Right lobe of liver (tissue), 4 donors: ENCODE measurements around the gene MS4A7.

Experiments used
- CTCF ChIP-seq, 4 donors: fragments of 200-600 bp in 3 of 4; fragments of 450-650 bp in 1 of 4; IDR thresholded peaks; one replicate each; pipeline versions ENCODE4 v1.5.1 to v1.8.0; 2016 to 2022; ENCODE audit warnings: antibody characterized with exemption in 4 of 4, mild to moderate bottlenecking in 2 of 4
- POLR2A ChIP-seq: fragments of 450-650 bp; IDR thresholded peaks from one replicate; pipeline ENCODE4 v1.6.1; 2017; ENCODE audit warnings: antibody characterized with exemption, mild to moderate bottlenecking
- donor health status: DM: no; HTN: no; CAD: no.
- donor health status: DM: no; HTN: no; CAD: no.
- donor health status: DM: no; HTN: yes; CAD: no.

- TF ChIP-seq CTCF (IDR thresholded peaks at IDR 0.05) (no peak), POLR2A (no peak)
These were observed 41.5 kb upstream of the MS4A7 start for GRCh38 chr11:60336767-60337391.
